ENCODE results near the gene RNPEPL1.

The RNPEPL1 gene

DNA sequence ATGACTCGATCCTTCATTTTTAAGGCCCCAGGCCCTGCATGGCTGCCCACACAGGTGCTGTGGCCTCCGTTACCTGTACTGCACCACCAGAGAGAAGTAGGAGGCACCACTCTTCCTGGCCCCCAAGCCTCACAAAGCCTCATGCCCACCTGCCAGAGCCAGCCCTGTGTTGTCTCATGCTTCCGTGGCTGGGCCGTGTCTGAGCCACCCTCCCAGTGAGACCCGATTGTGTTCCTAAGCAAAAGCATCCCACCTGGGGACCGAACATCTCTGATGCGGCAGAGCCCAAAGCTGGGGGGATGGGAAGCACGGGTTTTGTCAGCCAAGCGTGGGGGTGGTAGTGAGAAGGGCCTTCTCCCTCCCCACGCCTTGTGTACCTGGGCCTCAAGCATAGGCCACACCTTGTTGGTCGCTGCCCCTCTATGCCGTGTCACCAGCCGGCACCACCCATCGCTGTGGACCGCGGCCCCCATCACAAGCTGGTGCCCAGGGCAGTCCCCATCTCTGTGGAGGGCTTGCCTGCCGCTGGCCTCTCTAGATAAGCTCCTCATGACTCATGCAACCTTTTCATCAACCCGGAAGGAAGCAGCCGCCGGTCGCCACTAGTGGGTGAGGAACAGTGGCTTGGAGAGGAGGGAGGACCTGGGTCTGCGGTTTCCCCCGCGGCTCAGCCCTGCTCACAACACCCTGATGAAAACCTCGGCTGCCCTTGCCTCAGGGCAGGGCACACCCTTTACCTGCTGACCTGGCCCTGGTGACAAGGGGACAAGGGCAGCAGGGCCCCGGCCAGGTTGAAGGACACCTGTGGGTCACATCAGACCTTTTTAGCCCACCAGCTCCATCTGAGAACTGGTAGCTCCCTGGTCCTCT is 2.7 kb upstream of the RNPEPL1 start:
- DNase-seq: peak; percentile 87 to 88

DNA sequence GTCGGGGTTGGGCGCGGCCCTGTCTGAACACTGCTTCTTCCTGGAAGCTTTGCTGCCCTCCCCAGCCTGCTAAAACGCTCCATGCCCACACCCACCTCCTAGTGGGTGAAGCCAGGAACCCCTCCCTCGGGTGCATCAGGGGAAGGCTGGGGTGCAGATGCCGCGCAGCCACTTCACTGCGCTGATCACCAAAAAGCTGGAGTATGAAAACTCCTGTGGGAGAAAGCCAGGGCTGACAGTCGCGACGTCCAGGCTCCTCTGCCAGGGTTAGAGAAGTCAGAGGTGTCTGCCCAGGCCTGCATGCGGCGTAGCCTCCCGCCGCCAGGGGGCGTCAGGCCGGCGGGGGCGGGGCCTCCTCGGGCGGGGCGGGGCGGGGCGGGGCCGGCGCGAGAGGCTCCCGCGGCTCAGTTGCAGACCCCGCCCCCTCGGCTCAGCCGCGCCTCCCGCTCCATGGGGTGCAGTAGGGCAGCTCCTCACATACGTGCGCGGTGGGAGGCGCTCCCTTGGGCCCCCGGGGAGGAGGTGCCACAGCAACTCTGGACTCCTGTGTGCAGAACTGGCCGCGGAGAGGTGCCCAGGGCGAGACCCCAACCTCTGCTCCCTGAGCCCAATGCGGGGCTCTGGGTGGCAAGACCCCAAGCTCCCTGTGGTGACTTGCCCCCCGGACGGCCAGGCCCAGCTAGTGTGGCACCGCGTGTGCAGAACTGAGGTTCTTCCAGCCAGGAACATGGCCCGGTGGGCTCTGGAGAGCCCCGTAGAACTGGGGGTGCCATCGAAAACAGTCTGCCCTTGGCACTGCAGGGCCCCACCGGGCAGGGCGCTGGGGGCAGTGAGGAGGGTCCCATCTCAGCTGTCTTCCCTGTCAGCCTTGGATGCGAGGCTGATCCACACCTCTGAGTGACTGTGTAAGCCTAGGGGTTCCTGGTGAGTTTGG is 1.8 kb upstream of the RNPEPL1 start:
- peak; percentile 94 to 97 for DNase-seq

DNA sequence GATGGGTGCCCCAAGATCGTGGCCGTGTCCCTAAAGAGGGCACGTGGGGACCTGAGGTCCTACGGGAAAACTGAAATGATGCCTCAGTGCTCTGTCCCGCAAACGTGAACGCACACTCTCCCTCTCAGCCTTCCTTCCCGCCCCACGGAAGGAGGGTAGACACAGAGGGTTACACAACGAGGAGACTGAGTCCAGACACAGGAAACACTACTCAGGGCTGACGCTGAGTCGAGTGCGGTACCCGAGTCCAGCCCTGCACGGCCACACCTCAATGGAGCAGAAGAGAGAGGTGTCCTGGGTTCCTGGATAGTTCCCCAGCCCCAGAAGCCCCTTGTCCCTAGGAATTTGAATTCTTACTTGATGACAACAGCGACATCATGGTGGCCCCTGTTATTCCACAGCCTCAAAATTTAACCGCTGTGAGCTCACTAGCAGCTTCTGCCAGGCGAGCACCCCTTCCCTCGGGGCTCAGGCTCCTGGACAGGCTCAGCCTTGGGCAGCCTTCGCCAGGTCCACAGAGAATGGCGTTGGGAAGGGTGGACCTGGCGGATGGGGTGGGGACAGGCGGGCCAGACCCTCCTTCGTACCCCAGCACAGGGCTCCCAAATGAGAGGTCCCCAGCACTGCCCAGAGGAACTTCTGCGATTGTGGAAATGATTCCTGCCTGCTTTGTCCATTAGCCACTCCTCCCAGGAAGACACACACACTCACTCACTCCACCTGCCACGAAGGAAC is 980 bp upstream of the RNPEPL1 start:
- peak; percentile 35 for DNase-seq

DNA sequence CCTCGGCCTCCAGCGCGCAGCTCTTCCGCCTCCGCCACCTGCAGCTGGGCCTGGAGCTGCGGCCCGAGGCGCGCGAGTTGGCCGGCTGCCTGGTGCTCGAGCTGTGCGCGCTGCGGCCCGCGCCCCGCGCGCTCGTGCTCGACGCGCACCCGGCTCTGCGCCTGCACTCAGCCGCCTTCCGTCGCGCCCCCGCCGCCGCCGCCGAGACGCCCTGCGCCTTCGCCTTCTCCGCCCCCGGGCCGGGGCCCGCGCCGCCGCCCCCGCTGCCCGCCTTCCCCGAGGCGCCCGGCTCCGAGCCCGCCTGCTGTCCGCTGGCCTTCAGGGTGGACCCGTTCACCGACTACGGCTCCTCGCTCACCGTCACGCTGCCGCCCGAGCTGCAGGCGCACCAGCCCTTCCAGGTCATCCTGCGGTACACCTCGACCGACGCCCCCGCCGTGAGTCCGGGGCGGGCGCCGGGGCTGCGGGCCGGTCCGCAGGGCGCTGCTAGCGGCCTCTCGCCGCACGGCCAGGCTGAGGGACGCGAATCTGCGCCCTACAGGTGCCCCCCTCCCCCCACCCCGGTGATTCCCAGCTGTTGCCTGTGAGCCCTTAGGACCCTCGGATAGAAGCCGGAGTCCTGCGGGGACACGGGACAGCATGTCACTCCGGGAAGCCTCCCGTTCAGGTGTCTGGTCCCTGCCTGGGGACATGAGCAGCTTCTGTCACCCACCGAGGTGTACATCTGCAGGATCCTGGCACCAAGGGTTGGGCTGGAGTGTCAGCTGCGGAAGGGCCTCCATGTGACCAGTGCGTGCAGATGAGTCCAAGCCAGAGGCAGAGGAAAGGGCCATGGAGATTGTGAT is 616 bp downstream of the RNPEPL1 start:
- DNase-seq: peak in 1 of 2 donors; percentile 57

DNA sequence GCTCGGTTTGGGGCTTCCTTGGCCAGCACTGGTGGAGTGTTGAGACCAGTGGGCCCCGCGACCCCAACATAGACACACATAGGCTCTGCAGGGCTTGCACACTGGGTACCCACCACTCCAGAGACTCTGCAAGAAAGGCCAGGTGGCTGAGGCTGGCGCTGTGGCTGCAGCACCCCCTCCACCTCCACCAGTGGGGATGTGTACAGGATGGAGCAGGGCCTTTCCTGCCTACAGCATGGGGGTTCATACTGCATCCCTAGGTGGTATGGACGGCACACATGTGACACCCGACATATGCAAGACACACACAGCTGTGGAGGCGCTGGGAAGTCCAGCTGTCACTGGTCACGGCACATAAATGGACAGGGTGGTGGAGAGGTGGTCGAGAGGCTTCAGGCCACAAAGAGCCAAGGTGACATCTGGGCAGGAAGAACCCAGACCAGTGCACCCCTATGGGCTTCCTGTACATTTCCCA is 1.3 kb downstream of the RNPEPL1 start:
- DNase-seq: peak in 1 of 2 donors; percentile 15

DNA sequence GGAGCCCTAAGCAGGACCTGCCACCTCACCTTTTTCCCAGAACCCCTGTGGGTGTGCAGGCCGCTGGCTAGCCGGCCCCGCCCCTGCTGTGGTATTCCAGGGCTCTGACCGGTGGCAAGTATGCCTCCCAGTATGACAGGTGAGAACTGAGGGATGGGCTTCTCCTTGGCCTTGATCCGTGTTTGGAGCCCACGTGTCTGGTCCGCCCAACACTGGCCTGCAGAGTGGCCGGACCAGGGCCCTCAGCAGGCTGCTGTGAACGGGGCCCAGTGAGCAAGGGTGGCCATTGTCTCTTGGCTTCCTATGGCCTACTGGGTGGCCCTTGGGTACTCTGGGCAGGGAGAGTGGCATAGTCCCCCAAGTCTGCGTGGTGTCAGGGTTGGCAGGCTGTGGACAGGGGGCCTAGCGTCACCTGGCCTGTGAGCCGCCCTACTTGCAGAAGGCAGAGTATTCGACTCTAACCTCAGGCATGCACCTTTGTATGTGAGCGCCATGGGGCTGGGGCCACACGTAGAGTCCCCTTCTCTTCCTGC is 1.8 kb downstream of the RNPEPL1 start:
- DNase-seq: peak in 1 of 2 donors; percentile 0

DNA sequence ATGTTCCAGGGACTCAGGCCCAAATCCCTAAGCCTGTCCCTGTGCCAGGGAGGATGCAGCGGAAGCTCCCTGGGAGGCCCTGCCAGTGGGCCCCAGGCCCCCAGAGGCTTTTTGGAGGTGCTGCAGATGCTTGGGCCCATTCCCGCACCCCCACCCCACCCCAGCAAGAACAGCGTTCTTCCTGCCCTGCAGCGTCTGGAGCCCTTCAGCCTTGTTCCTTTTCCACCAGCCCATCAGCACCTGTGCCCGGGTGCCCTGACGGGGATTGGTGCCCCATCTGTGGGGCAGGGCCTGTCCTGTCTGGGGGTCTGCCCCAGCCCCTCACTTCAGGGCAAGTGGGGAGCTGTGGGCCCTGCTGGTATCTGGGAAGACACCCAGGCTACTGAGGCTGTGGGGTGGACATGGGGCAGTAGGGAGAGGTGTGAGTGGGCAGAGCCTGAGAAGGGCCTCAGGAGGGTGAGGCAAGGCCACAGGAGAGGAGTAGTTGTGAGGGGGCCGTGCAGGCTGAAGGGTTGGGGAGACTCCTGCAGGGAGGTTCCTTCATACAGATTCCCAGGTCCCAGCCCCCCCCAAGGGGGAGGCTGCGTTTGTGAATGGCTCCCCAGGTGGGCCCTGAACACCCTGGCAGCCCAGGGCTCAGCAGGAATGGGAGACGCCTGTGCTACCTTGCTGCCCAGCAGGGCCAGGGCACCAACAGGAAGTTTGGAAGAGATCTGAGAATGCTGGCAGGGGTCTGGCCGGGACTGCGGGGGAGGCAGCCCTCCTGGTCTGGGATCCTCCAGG is 2.4 kb downstream of the RNPEPL1 start:
- DNase-seq: no peak

DNA sequence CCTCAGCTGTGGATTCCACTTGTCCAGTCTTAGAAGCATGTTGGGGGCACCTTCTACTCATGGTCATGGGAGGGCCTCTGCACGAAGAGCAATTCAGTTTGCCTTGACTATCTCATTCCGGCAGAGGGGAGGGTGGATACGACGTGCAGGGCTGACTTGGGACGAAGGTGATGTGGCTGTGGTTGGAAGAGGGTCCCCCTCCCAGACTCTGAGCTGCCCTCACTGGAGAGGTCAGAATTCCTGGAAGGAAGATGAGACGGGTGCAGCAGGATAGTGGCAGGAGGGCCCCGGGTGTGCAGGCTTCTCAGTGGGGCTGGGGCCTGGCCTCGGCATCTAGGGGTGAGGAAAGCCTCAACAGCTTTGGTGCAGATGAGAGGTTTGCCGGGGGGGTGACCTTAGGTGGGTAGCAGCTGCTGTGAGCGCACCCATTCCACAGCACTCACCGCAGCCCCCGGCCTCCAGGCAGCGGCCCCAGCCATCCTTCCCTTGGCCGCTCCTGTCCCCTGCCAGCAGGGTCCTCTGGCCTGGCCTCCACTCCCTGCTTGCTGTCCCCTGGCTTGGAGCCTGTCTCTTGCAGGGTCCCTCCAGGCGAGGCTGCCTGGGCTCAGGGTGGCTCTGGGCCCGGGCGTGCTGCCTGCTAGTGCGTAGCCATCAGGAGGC is 3.2 kb downstream of the RNPEPL1 start:
- no peak for DNase-seq

DNA sequence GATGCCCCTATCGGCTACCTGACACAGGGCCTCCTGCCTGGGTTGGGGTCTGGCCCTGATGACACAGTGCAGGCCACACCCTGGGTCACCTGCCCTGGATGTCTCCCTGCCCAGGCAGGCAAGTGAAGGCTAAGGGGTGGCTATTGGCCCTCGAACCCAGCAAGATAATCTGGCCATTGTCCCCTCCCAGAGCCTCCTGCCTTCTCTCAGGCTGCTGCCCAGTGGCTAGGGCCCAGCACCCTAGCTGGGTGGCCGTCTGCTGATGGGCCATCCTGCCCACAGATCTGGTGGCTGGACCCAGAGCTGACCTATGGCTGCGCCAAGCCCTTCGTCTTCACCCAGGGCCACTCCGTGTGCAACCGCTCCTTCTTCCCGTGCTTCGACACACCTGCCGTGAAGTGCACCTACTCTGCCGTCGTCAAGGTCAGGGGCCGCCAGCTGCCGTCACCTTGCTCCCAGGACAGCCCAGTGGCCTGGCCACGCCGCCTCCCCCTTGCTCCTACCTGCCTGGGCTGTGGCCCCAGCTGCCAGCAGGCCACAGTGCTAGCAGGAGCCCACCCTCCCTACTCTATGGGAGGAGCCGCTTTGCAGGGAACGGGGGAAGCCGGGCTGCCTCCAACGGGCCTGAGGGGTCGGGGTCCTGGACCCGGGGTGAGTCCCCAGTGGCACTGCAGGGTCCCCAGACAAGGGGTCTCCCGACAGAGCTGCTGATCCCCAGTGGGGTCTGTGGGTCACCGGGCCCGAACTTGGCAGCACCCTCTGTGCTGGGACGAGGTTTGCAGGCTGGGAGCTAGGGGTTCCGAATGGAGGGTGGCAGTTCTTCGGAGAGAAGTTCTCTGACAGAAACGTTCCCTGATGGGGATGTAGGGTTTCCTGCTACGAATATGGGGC is 4.1 kb downstream of the RNPEPL1 start:
- no peak for DNase-seq

DNA sequence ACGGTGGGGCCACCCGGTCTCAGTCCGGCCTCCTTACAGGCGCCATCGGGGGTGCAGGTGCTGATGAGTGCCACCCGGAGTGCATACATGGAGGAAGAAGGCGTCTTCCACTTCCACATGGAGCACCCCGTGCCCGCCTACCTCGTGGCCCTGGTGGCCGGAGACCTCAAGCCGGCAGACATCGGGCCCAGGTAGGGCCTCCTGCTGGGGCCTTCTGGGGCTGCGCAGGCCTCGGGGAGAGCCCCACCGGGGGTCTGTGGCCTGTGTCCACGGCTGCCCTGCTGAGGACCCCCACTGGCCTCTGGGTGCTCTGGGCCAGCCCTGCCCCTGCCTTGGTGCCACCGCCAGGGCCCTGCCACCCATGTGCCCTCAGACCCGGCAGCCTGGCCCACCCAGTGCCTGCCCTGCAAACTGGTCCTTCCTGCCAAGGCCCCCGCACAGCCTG is 4.8 kb downstream of the RNPEPL1 start:
- DNase-seq: no peak

DNA sequence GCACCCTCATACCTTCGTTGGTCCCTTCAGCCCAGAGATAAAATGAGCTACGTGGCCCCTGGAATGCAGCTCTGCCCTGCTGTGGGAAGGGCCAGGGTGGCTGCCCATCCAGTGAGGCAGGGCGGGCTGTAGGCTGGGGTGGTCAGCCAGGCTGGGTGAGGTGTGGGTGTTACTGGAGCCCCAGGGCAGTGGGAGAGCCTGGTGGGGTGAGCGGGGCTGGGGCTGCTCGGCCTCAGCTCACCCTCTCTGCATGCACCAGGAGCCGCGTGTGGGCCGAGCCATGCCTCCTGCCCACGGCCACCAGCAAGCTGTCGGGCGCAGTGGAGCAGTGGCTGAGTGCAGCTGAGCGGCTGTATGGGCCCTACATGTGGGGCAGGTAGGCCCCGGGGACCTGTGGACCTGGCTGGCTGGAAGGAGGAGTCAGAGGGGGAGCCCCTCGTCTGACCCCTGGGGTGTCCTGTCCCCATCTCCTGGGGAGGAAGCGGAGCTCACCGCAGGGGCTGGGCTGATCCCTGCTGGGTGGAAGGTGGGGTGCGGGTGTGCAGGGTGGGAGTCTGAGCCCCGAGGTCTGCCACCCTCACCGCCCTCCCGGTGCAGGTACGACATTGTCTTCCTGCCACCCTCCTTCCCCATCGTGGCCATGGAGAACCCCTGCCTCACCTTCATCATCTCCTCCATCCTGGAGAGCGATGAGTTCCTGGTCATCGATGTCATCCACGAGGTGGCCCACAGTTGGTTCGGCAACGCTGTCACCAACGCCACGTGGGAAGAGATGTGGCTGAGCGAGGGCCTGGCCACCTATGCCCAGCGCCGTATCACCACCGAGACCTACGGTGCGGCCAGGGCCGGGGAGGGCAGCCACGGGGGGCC is 5.5 kb downstream of the RNPEPL1 start:
- no peak for DNase-seq

DNA sequence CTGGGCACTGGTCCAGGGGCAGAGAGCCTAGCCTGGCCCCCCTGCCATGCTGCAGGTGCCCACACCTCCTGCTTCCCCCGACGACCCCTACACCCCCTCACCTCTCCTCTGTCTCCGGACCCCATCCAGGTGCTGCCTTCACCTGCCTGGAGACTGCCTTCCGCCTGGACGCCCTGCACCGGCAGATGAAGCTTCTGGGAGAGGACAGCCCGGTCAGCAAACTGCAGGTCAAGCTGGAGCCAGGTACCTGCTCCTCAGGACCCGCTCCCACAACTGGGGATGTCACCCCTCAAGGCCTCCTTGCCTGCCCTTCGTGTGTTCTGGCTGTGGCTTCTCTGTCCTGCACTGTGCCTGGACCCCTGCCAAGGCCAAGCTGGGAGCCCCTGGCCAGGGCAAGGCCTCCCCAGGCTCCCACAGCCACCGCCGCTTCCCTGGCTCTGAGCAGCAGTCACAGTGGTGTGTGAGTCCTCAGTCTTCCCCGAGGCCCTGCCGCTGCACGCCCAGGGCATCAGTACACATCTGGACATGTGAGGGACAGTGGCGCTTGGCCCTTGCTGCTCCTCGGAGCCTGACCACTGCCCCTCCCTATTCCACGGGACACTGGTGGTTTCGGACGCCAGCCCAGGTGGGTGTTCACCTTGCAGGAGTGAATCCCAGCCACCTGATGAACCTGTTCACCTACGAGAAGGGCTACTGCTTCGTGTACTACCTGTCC is 6.3 kb downstream of the RNPEPL1 start:
- no peak for DNase-seq

DNA sequence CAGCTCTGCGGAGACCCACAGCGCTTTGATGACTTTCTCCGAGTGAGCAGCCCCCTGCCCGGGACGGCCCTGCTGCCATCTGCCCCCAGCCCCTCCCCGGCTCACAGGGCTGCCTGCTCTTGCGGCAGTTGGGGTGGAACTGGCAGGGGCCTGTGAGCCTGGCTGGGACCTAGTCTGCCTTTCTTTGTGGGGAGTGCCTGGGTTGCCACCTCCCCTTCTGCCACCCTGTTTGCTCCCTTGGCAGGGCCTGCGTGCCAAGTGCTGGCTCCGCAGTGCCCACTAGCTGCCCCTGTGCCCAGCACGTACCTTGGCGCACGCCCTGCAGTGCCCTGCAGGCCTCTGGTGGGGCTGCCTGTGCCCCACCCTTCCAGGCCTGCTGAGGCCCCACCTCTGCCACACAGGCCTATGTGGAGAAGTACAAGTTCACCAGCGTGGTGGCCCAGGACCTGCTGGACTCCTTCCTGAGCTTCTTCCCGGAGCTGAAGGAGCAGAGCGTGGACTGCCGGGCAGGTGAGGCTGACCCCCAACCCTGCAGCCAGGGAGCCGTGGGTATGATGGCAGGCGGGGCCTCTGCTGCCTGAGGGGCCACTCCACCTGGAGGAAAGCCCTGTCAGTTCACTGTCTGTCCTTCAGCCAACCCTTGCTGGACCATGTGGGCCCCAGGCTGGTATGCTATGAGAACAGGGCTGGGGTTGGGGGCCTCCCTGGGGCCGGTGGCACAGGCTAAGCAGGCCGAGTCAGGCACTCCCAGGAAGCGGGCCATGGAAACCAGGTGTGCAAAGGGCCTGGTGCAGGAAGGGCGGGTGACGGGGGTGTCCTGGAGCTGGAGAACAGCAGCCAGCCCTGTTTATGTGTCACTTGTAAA is 7.0 kb downstream of the RNPEPL1 start:
- DNase-seq: no peak

DNA sequence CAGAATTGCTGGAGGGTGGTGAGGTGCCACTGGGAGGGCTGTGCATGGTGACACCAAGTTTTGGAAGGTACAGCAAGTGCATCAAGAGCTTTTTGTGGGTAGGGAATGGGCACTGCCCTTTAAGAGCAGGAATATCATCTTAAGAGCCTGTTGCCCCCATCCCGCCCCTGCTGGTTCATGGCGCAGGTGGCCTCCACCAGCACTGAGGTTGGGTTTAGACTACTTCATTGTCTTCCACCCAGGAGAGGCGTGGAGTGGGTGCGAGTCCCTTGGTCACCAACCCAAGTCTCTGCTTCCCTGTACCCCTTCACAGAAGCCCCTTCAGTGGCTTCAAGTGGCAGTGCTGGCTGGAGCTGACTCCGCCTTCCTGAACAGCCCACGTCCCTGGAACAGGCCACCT is 7.8 kb downstream of the RNPEPL1 start:
- no peak for DNase-seq

DNA sequence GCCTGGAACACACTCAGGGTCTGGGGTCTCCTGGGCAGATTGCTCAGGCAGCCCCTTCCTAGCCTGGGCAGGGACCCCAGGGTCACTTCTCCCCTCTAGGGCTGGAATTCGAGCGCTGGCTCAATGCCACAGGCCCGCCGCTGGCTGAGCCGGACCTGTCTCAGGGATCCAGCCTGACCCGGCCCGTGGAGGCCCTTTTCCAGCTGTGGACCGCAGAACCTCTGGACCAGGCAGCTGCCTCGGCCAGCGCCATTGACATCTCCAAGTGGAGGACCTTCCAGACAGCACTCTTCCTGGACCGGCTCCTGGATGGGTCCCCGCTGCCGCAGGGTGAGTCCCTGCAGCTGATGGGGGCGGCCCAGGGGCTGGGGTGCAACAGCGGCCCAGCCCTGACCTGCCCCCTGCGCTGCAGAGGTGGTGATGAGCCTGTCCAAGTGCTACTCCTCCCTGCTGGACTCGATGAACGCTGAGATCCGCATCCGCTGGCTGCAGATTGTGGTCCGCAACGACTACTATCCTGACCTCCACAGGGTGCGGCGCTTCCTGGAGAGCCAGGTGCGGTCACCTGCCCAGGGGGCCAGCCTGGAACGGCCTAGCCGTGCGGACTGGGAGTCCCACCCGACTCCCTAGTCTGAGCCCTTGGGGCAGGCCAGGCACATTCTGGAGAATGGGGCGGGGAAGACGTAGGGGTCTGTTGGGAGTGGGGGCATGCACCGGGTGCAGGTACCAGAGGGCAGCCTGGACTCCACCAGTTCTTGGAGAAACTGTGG is 8.3 kb downstream of the RNPEPL1 start:
- no peak for DNase-seq
